Renal pelvis (tissue), 4 donors: ENCODE results near the gene CSRNP3. TPM values are rescaled to one million over a fixed set of nuclear protein-coding genes. Genes with fewer than 3 reads are reported as not detected.
A peak's percentile ranks its signal among the peaks of the same experiment; 100 is the strongest.
"Not testable (repeated sequence)": the region's sequence is repeated elsewhere in the genome, so short reads cannot be mapped to it uniquely, and the experiment has no call there.

ENCODE experiments used
- DNase-seq: peaks from one replicate; pipeline ENCODE4 v3.0.0-alpha.2; 2013
- polyA plus RNA-seq, 3 donors: library from polyadenylated mRNA; unstranded; fragments of 120-200 nt; gene quantifications; one replicate each; pipeline ENCODE4 v1.2.1, GENCODE V29; 2013; ENCODE audit not compliant: insufficient read length in 3 of 3

CSRNP3 gene
- polyA plus RNA-seq, 3 donors = 8.8 to 10.2 (median 9.2) TPM

DNA sequence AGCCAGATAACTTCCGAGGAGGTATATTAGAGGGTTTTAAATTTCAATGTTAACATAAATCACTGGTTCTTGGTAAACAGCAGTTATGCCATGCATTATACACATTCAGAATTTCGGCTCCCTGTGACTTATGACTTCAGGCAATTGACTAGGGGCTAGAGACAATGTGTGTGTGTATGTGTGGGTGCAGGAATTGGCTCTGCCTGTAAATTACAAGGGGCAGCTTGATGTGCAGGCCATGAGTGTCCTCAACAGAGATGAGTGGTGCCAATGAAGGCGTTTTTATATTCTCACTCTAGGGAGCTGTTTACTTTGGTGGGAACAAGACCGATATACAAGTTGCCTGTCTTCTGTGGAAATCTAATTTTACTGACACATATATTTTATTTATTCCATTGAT, 161.6 kb downstream of the CSRNP3 start:
- DNase-seq = no peak

DNA sequence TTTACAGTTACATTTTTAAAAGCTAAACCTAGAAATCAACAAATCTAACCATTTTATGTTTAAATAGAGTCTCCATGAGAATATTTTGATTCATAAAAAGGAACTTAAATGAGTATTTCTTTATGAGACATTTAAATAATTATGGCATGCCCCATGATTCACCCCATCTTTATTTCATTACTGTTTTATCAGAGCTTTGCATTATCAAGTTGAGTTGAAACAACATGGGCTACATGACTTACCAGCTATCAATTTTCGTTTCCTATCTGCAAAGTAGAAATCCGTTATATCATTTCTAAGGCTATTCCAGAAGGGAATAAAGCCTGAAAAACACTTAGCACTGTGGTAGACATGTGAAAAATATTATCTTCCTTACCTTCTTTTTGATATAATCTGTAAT, 163.1 kb downstream of the CSRNP3 start:
- DNase-seq = no peak

DNA sequence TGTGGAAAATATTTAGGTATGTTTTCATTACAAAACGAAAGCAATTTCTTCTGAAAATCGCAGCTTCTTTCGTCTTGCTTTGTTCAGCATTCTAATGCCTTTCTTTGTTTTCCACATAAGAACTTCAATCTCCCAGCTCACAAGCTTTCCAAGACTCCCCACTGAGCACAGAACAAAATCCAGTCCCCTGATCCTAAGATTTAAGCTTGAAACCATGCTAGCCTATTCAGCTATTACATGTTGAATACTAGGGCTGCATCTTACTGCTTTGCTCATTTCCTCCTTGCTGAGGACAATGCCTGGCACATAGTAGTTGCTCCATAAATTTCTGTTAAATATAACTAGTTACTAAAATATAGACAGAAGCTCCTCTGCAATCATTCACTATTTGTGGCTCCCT, 163.9 kb downstream of the CSRNP3 start:
- no peak for DNase-seq

DNA sequence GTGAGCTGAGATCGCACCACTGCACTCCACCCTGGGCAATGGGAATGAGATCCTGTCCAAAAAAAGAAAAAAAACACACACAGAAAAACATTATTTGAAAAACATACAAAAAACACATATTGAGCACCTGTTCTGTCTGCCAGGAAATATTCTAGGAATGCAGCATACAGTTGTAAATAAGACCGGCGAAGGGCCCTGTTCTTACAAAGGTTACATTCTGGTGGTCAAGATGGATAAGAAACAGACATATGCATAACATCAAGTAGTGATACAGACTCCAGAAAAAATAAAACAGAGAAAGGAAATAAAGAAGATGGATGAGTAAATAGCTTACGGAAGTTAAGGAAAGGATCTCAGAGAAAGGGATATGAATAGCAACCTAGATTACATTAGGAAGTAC, 164.8 kb downstream of the CSRNP3 start:
- no peak for DNase-seq

DNA sequence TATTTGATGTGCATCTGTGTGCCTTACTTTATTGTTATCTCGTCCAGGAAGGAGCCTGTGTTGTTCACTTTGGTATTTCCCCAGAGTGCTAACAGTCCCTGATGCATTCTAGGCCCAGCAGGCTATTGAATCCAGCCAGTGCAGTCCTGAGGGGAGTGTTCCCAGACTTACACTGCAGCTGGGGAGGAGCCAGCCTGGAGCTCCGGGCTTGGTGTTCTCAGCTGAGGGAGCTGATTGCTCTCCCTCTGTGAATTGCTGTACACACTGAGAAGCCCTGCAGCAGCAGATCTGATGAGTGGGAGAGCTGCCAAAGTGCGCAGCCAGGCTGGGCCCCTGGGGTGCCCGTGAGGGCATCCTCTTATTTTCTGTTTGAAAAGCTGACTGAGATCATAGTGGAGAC, 165.4 kb downstream of the CSRNP3 start:
- peak; percentile 51 for DNase-seq

DNA sequence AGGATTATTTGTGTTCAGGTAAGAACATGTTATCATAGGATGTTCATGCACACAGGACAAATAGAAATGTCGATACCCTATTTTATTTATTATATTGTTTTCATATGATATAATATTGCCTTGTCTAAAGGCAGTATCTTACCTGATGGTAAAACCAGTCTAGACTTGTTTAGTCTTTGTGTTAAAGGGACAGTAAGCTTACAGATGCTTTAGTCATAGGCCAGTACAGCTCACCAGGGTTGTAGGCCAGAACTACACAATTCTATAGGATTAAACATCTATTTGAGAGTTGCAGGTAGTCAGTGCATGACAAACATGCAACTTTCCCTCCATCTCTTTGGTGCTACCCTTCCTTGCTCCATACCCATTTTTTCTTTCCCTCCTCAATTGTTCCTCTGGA, 166.0 kb downstream of the CSRNP3 start:
- no peak for DNase-seq

DNA sequence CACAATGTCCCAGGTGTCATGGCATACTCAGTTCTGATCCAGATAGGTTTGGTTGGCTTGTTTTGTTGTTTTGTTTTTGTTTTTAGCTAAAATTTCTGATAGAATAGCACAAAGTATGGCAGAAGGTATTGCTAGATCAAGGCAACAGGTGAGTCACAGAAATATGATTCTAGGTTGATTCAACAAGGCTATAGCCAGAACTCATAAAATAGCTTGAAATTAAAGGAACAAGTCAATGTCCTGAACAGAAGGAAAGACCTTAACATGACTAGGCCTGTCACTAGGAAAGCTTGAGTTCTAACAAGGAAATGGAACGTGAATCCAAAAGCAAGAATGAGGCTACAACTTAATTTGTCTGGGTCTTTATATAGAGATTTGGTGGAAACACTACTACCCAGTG, 167.5 kb downstream of the CSRNP3 start:
- no peak for DNase-seq

DNA sequence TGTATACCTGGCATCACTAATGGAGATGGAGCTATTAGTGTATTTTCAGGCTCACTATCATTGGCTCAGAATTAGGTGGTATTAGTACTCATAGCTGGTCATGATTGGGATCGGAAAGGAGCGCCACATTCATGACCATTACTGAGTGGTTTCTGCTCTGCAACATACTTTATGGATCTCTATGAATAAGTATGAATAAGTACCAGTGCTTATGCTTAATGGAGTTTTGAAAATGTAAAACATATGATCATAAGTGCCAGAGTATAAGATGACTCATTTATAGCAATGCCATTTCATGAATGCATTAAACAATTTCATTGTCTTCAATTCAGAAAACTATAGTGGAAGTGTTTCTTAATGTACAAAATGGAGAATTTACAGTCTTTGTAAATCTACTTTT, 167.9 kb downstream of the CSRNP3 start:
- DNase-seq = no peak

DNA sequence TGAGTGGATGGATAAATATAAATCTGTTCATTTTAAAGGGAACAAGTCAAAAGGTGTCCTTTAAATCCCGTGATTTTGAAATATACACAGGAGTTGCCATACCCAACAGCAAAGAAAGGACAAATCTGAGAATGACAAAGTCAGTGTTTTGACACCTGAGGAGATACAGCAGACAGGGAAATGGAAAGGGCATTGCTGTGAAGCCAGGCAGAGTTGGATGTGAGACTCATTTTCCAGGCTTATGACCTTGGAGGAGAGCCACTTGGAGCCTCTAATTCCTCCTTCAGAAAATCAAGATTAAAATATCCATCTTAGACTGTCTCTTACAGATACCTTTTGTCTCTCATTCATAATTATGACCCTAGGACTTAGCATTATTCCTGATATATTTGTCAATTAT, 170.0 kb downstream of the CSRNP3 start:
- DNase-seq = no peak

DNA sequence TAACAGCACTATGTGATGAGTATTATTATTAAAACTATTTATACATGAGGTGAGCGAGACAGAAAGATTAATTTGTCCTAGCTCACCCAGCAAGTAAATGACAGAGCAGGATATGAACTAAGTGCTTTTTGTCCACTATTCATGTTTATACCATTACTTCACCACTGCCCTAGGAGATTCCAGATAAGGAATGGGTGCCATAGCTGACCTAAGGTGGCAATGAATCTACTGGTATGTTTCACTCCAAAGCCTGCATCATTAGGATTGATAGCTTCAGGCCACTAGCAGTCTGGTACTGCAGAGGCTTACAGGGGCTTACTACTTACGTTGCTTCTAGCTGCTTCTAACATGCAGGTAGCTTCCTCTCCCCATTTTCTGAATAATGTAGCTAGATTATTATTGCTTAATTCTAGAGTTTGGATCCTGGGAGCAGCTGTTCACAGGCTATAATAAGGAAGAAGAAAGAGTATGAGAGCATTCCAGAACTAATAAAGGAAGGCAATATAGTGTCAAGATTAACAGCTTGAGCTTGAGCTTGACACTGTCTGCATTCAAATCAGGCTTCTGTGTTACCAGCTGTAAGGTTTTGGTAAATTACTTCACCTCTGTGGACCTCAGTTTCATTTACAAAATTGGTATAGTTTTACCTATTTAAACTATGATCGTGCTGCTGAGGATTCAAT, 170.9 kb downstream of the CSRNP3 start:
- no peak for DNase-seq

DNA sequence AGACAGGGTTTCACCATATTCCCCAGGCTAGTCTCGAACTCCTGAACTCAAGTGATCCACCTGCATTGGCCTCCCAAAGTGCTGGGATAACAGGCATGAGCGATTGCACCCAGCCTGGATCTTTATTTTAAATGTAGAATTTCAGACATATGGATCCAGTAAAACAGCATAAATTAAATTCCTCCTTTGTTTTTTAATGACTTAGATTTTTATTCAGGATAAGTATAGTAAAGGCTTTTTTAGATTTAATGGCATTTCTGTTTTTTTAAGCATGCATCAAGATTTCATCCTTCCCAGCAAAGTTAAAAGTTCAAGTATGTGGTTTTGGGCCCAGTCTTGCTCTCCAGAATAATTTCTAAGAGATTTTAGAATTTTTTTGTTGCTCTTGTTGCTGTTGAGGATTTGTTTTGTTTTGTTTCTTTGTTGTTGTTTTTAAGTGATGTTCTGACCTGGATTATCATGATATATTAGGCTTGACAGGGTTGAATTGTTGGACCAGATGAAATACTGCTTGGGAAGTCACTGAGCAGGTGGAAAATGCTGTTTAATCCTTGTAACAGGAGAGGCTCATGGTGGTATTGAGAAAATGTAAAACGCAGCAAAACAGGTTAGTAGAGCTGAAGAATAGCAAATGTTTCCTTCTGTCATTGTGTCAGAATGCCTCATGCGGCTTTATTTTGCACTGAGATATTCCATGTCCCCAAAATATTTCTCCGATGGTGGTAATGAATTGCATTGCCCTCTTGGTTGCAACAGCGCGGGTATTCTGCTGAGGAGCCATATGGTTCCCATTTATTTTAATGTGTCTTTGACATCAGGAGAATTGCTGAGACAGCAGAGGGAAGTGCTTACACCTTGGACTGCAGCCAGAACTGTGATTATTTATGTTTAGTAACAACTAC, 176.7 kb downstream of the CSRNP3 start:
- DNase-seq = peak; percentile 57

DNA sequence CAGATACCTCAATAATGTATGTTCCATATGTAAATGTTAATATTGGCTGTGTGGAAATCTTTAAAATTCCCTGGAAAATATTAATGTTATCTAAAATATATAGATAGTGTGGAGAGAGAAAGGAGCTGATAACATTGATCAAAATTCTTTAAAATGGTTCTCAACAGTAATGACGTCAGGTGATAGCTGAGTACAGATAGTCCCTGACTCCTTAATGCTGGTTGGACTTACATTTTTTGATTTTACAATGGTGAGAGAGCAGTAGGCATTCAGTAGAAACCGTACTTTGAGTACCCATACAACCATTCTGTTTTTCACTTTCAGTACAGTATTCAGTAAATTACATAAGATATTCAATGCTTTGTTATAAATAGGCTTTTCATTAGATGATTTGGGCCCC, 177.9 kb downstream of the CSRNP3 start:
- DNase-seq = no peak

DNA sequence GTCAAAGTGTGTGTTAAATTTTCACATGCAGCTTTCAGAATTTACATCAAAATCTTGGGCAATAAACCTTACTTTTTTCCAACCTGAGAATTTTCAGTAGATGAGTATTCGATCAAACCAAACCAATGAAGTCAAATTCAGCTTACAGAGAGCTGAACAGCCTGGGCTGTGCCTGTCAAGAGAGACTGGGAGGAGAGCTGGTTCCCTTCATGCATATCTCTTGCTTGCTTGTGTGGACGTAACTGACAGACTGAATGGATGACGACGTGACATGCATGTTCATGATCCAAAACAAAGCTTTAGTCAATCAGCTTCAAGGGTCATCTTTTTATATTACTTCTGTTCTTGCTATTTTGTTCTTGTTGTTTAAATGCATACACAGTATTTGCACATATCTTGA, 179.3 kb downstream of the CSRNP3 start:
- no peak for DNase-seq

DNA sequence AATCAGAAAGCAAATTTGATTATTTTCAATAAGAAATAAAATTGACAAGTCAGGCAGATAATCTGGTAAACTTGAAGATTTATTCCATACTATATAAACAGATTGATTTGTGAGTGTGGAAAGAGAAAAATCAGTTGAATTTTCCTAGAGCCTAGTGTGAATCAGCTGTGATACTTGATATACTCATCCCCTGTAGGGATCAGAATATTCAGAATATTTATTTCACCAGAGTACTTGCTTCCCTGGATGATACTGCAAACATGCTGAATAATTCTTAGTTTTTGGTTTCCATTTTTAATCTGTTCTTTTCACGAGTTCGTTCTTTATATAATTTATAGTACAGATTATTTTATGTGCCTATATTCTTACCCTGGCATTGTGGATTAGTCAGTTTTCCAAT, 181.7 kb downstream of the CSRNP3 start:
- DNase-seq = no peak

DNA sequence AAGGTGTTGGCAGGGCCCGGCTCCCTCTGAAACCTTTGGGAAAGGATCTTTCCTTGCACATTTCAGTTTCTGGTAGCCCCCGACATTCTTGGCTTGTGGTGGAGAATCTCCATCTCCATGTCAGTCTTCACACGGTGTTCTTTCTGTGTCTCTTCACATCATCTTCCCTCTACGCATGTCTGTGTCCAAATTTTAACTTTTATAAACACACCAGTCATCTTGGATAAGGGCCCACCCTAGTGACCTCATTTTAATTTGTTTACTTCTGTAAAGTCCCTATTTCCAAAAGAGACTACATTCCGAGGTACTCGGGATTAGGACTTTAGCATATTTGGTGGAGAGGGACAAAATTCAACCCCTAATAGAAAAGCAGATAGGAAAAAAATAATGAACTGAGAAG, 186.2 kb downstream of the CSRNP3 start:
- DNase-seq = no peak

DNA sequence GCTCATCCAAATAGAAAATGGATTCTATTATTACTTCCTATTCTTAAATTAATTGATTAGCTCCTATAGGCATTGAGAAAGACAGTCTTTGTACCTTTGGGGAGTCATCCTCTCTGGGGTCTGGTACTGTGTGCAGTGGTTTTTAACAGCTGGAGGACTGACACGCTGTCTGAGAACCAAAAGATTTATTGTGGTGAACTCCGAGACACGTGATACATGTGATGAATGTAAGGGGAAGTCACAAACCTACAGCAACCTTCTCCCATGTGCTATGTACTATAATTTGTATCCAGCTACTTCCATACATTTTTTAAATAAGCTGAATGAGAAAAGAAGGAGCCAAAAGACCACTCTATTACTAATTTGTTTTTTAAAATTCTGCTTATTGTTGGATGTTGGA, 190.9 kb downstream of the CSRNP3 start:
- no peak for DNase-seq

DNA sequence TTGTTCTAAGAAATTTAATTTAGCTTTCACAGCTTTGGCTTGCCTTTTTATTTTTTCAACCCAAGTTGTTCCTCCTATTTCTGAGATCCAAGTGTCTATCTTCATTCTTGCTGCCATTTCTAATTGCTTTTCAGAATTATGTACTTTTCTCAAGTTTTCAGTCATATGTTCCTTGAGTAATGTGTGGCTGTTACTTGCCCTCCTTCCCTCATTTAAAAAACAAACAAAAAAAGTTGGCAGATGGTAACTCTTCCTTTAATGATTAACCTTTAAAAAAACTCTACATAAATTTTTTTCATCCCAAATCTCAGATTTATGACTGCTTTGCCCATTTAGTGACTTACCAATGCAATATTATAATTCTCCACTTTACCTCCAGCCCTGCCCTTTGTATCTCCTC, 193.2 kb downstream of the CSRNP3 start:
- DNase-seq = no peak

DNA sequence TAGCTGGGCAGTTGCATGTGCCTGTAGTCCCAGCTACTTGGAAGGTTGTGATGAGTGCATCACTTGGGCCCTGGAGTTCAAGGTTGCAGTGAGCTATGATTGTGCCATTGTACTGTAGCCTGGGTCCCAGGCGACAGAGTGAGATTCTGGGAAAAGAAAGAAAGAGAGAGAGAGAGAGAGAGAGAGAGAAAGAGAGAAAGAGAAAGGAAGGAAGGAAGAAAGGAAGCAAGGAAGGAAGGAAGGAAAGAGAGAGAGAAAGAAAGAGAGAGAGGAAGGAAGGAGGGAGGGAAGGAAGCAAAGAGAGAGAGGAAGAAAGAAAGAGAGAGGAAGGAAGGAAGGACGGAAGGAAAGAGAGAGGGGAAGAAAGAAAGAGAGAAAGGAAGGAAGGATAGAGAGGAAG, 196.1 kb downstream of the CSRNP3 start:
- no peak for DNase-seq

DNA sequence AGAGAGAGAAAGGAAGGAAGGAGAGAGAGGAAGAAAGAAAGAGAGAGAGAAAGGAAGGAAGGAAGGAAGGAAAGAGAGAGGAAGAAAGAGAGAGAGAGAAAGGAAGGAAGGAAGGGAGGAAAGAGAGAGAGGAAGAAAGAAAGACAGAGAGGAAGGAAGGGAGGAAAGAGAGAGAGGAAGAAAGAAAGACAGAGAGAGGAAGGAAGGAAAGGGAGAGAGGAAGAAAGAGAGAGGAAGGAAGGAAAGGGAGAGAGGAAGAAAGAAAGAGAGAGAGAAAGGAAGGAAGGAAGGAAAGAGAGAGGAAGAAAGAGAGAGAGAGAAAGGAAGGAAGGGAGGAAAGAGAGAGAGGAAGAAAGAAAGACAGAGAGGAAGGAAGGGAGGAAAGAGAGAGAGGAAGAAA, 196.6 kb downstream of the CSRNP3 start:
- DNase-seq = not testable (repeated sequence)

DNA sequence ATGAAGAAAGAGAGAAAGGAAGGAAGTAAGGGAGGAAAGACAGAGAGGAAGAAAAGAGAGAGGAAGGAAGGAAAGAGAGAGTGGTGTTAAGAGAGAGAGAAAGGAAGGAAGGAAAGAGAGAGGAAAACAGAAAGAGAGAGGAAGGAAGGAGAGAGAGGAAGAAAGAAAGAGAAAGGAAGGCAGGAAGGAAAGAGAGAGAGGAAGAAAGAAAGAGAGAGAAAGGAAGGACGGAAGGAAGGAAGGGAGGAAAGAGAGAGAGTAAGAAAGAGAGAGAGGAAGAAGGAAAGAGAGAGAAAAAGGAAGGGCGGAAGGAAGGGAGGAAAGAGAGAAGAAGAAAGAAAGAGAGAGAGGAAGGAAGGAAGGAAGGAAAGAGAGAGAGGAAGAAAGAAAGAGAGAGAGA, 197.1 kb downstream of the CSRNP3 start:
- no peak for DNase-seq

DNA sequence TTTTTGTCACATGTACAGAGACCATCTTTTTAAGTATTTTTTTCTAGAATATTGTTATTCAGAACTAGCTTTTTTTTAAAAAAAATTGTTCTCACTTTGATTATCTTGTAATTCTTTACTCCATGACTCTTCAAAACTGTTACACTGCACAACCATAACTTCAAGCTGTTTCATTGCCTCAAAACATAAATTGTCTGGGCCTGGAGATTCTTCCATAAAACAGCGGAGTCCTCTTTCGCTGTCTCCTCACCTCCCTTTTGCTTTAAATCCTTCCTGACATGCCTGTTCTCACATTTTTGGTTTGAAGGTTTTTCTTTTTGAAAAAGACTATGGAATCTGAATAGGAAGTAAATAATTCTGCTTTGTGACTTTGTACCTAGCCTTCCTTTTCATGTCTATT, 197.9 kb downstream of the CSRNP3 start:
- no peak for DNase-seq

DNA sequence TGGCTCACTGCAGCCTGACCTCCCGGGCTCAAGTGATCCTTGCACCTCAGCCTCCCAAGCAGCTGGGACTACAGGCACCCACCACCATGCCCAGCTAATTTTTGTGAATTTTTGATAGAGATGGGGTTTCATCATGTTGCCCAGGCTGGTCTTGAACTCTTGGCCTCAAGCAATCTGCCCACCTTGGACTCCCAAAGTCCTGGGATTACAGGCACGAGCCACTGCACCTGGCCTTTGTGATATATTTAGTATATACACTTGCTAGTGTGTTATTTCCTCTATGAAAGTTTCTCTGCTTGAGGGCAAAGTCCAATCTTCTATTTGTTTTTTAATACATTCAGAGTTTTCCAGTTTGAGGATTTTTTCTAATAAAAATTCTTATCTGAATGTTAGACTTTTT, 205.3 kb downstream of the CSRNP3 start:
- DNase-seq = no peak

DNA sequence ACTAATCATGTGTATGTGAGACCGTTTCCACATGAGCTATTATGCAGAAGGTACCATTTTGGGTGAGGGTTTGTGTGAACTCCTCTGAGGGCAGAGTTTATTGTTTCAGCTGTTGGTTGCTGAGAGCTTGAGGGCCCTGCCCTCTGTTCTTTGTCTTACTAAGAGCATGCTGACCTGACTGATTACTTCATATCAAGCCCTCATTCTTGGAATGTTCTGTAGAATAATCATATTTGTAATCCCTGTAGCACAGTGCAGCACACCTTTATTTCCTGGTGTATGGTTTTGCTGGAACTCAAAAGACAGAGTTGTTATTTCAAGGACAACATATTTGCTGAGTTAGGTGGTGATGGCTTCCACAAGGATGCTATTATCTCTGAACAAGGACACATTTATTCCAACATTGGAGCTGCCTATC, 206.1 kb downstream of the CSRNP3 start:
- DNase-seq = no peak

DNA sequence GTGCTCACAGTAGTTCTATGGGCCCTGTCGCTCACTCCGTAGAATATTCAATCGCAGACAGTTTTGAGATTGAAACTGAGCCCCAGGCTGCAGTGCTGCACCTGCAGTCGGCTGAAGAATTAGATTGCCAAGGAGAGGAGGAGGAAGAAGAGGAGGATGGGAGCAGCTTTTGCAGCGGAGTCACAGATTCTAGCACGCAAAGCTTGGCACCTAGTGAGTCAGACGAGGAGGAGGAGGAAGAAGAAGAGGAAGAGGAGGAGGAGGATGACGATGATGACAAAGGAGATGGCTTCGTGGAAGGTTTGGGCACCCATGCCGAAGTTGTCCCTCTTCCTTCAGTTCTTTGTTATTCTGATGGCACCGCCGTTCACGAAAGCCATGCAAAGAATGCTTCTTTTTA, 209.4 kb downstream of the CSRNP3 start:
- no peak for DNase-seq
